ENCODE results near the gene PTAFR. TPM values are rescaled to one million over a fixed set of nuclear protein-coding genes. Genes with fewer than 3 reads are reported as not detected.

PTAFR gene
- total RNA-seq, 4 donors from 2014 or later = under 0.01 to 7.1 (median 1.9) TPM

- H3K9me3 ChIP-seq = no peaks in the 10 kb centered on the region
- no peak overlapping the region for H3K27ac ChIP-seq
- H3K27me3 ChIP-seq = no peaks in the 10 kb centered on the region
- no peaks in the 10 kb centered on the region for H3K36me3 ChIP-seq
- no peaks in the 10 kb centered on the region for H3K4me1 ChIP-seq
- no peak for TF ChIP-seq POLR2A (IDR thresholded peaks at IDR 0.05)
- no peak for TF ChIP-seq CTCF (IDR thresholded peaks at IDR 0.05)
- intact Hi-C loops (cut with DNase I; ENCODE audit: low total_unique reads) = no loop called here
- no peak for DNase-seq
- no peak overlapping the region for H3K4me3 ChIP-seq
Observed at GRCh38 chr1:28154078-28154594, 22.4 kb downstream of the PTAFR start.

GRCh38 chr1:28150125-28150780 is 26.2 kb downstream of the PTAFR start:
- no peak for DNase-seq
- Histone ChIP-seq H3K36me3 (no peaks in the 10 kb centered on the region), H3K4me3 (no peak overlapping the region), H3K27me3 (no peaks in the 10 kb centered on the region), H3K4me1 (no peaks in the 10 kb centered on the region), H3K9me3 (no peaks in the 10 kb centered on the region), H3K27ac (no peak overlapping the region)
- no peak for TF ChIP-seq CTCF (IDR thresholded peaks at IDR 0.05)
- TF ChIP-seq POLR2A (IDR thresholded peaks at IDR 0.05) = no peak
- intact Hi-C loops (cut with DNase I; ENCODE audit: low total_unique reads) = no loop called here

GRCh38 chr1:28148880-28149195 is 27.7 kb downstream of the PTAFR start:
- intact Hi-C loops (cut with DNase I; ENCODE audit: low total_unique reads) = no loop called here
- H3K36me3 ChIP-seq = no peaks in the 10 kb centered on the region
- no peak overlapping the region for H3K4me3 ChIP-seq
- H3K27ac ChIP-seq = no peak overlapping the region
- no peaks in the 10 kb centered on the region for H3K9me3 ChIP-seq
- no peaks in the 10 kb centered on the region for H3K27me3 ChIP-seq
- no peak for DNase-seq
- TF ChIP-seq POLR2A (IDR thresholded peaks at IDR 0.05) (no peak), CTCF (IDR thresholded peaks at IDR 0.05) (no peak)
- H3K4me1 ChIP-seq = no peaks in the 10 kb centered on the region

GRCh38 chr1:28147264-28148094 is 29.0 kb downstream of the PTAFR start:
- H3K4me1 ChIP-seq = no peaks in the 10 kb centered on the region
- H3K27ac ChIP-seq = no peak overlapping the region
- DNase-seq = no peak
- no peak for TF ChIP-seq CTCF (IDR thresholded peaks at IDR 0.05)
- no peak for TF ChIP-seq POLR2A (IDR thresholded peaks at IDR 0.05)
- no peak overlapping the region for H3K4me3 ChIP-seq
- H3K36me3 ChIP-seq = no peaks in the 10 kb centered on the region
- intact Hi-C loops (cut with DNase I; ENCODE audit: low total_unique reads) = no loop called here
- H3K27me3 ChIP-seq = no peaks in the 10 kb centered on the region
- H3K9me3 ChIP-seq = no peaks in the 10 kb centered on the region

GRCh38 chr1:28145728-28146127 is 30.8 kb downstream of the PTAFR start:
- Histone ChIP-seq H3K9me3 (no peaks in the 10 kb centered on the region), H3K36me3 (no peaks in the 10 kb centered on the region), H3K4me3 (no peak overlapping the region), H3K4me1 (no peaks in the 10 kb centered on the region), H3K27me3 (no peaks in the 10 kb centered on the region), H3K27ac (no peak overlapping the region)
- no peak for DNase-seq
- intact Hi-C loops (cut with DNase I; ENCODE audit: low total_unique reads) = no loop called here
- TF ChIP-seq CTCF (IDR thresholded peaks at IDR 0.05) (no peak), POLR2A (IDR thresholded peaks at IDR 0.05) (no peak)

All from uterus (tissue), 4 donors.